K562 (cell line): ENCODE results near the gene NF1. TPM values are rescaled to one million over a fixed set of nuclear protein-coding genes. Genes with fewer than 3 reads are reported as not detected.
A peak's percentile ranks its signal among the peaks of the same experiment; 100 is the strongest.

ENCODE experiments used
- CBX3 ChIP-seq, 2 experiments: IDR thresholded peaks; 1 replicate in 1 of 2; 2 replicates in 1 of 2; pipeline ENCODE4 v1.6.1; 2012; ENCODE audit warnings: inconsistent platforms in 2 of 2, low read length in 2 of 2, borderline replicate concordance in 1 of 2, control low read depth in 1 of 2
- CSDE1 ChIP-seq, 2 experiments: fragments of 450-650 bp; IDR thresholded peaks; 2 replicates each; pipeline ENCODE4 v1.6.1; 2016; ENCODE audit warnings: mild to moderate bottlenecking in 1 of 2
- HDAC1 ChIP-seq, 2 experiments: fragments of 450-650 bp; IDR thresholded peaks; 2 replicates each; pipeline ENCODE4 v1.6.1; 2016 to 2017; ENCODE audit warnings: inconsistent platforms in 1 of 2, mild to moderate bottlenecking in 1 of 2, moderate library complexity in 1 of 2
- HDAC8 ChIP-seq: fragments of 450-650 bp; IDR thresholded peaks from 2 replicates; pipeline ENCODE4 v1.6.1; 2016; ENCODE audit warnings: mild to moderate bottlenecking, missing genetic modification characterization, moderate library complexity, missing compliant biosample characterization
- HMG20B ChIP-seq: fragments of 250-450 bp; sonication (Bioruptor Pico); IDR thresholded peaks from 2 replicates; pipeline ENCODE4 v1.5.0; 2021; ENCODE audit warnings: mild to moderate bottlenecking
- MAFG ChIP-seq: fragments of 450-650 bp; conservative IDR thresholded peaks from 2 replicates; pipeline ENCODE4 v1.6.1; 2016; ENCODE audit warnings: missing genetic modification characterization, missing compliant biosample characterization
- POLR3G ChIP-seq: IDR thresholded peaks from 2 replicates; pipeline ENCODE4 v1.6.1; 2011; ENCODE audit not compliant: insufficient read length, insufficient replicate concordance; ENCODE audit errors: extremely low read depth
- RFX1 ChIP-seq: fragments of 450-650 bp; IDR thresholded peaks from 2 replicates; pipeline ENCODE4 v1.6.1; 2016; ENCODE audit warnings: mild to moderate bottlenecking, moderate library complexity
- RFX5 ChIP-seq: IDR thresholded peaks from 2 replicates; pipeline ENCODE4 v1.6.1; 2011; ENCODE audit warnings: low read depth, mild to moderate bottlenecking, improper control_type of control experiment, low read length
- SMARCB1 ChIP-seq: IDR thresholded peaks from 2 replicates; pipeline ENCODE4 v1.6.1; 2011; ENCODE audit warnings: improper control_type of control experiment, low read depth; ENCODE audit not compliant: insufficient read length
- XRCC3 ChIP-seq: fragments of 450-650 bp; IDR thresholded peaks from 2 replicates; pipeline ENCODE4 v1.6.1; 2017; ENCODE audit warnings: mild to moderate bottlenecking, moderate library complexity
- ZBTB17 ChIP-seq: fragments of 450-650 bp; formaldehyde crosslinking; IDR thresholded peaks from 2 replicates; pipeline ENCODE4 v1.4.0; 2020; ENCODE audit warnings: mild to moderate bottlenecking
- ZNF707 ChIP-seq: fragments of 250-450 bp; sonication (Bioruptor Pico); conservative IDR thresholded peaks from 2 replicates; pipeline ENCODE4 v1.8.0; 2022; ENCODE audit warnings: inconsistent platforms, mild to moderate bottlenecking, moderate library complexity
- ZNF766 ChIP-seq: fragments of 200-800 bp; sonication (Bioruptor generic); conservative IDR thresholded peaks from 2 replicates; pipeline ENCODE4 v1.6.1; 2016; ENCODE audit warnings: missing genetic modification characterization, missing compliant biosample characterization
- ZNF780A ChIP-seq: fragments of 250-450 bp; sonication (Bioruptor Pico); IDR thresholded peaks from 2 replicates; pipeline ENCODE4 v1.5.0; 2021; ENCODE audit warnings: mild to moderate bottlenecking
- polyA plus RNA-seq, 8 experiments: library from polyadenylated mRNA; depleted of rRNA in 4 of 8; stranded (reverse) in 5 of 8; unstranded in 3 of 8; fragments of >200 nt; fragmentation: Nextera tagmentation in 2 of 8; fragmentation: Illumina TruSeq in 1 of 8; extraction: Ambion mirVana in 2 of 8; extraction: Trizol in 1 of 8; gene quantifications; 2 replicates each; pipeline versions ENCODE4 v1.2.1 to v1.2.3, GENCODE V29; 2011 to 2014; ENCODE audit warnings: inconsistent platforms in 1 of 8, missing spikeins in 1 of 8
- total RNA-seq, 7 experiments: library from RNA; depleted of rRNA in 6 of 7; stranded (reverse); fragments of >200 nt in 6 of 7; fragmentation: Illumina TruSeq in 2 of 7; extraction: Trizol in 2 of 7; gene quantifications; 2 replicates each; pipeline versions ENCODE4 v1.2.1 to v1.2.3, GENCODE V29; 2011 to 2021; ENCODE audit warnings: low replicate concordance in 1 of 7
- TF ChIP-seq, protein P1 (sequence below): fragments of 250-450 bp; sonication (Bioruptor Pico); IDR thresholded peaks from 2 replicates; pipeline ENCODE4 v1.9.0; 2021; ENCODE audit warnings: mild to moderate bottlenecking
- TF ChIP-seq, protein P2 (sequence below): fragments of 450-650 bp; IDR thresholded peaks from 2 replicates; pipeline ENCODE4 v1.7.1; 2018; ENCODE audit warnings: mild to moderate bottlenecking, low read depth; ENCODE audit not compliant: partially characterized antibody

The NF1 gene
- total and polyA plus RNA-seq, 9 of the 15 experiments (the other 6 are each of a cell fraction or from before 2014, with no cell fraction given) = 3.4 to 41.9 (median 24.3) TPM

- TF ChIP-seq, protein P1, sequence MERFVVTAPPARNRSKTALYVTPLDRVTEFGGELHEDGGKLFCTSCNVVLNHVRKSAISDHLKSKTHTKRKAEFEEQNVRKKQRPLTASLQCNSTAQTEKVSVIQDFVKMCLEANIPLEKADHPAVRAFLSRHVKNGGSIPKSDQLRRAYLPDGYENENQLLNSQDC = no peak
- TF ChIP-seq ZNF707 = no peak
- TF ChIP-seq CBX3 (IDR thresholded peaks at IDR 0.05; ENCODE audit: borderline replicate concordance in 1 of 2, low read length in 2 of 2) = no peak
- TF ChIP-seq RFX1 = no peak
- TF ChIP-seq, protein P2, sequence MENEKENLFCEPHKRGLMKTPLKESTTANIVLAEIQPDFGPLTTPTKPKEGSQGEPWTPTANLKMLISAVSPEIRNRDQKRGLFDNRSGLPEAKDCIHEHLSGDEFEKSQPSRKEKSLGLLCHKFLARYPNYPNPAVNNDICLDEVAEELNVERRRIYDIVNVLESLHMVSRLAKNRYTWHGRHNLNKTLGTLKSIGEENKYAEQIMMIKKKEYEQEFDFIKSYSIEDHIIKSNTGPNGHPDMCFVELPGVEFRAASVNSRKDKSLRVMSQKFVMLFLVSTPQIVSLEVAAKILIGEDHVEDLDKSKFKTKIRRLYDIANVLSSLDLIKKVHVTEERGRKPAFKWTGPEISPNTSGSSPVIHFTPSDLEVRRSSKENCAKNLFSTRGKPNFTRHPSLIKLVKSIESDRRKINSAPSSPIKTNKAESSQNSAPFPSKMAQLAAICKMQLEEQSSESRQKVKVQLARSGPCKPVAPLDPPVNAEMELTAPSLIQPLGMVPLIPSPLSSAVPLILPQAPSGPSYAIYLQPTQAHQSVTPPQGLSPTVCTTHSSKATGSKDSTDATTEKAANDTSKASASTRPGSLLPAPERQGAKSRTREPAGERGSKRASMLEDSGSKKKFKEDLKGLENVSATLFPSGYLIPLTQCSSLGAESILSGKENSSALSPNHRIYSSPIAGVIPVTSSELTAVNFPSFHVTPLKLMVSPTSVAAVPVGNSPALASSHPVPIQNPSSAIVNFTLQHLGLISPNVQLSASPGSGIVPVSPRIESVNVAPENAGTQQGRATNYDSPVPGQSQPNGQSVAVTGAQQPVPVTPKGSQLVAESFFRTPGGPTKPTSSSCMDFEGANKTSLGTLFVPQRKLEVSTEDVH = no peak
- TF ChIP-seq ZBTB17 (CRISPR knock-in tag) = no peak
- no peak for TF ChIP-seq HMG20B (CRISPR knock-in tag)
- TF ChIP-seq RFX5 = no peak
- no peak for TF ChIP-seq POLR3G
- no peak for TF ChIP-seq SMARCB1
- no peak for TF ChIP-seq CSDE1 (IDR thresholded peaks at IDR 0.05)
- no peak for TF ChIP-seq HDAC8
- TF ChIP-seq MAFG (tag) = peak; percentile 91
- no peak for TF ChIP-seq ZNF780A (CRISPR knock-in tag)
- no peak for TF ChIP-seq XRCC3
- peak; percentile 91 for TF ChIP-seq ZNF766
- TF ChIP-seq HDAC1 (IDR thresholded peaks at IDR 0.05) = no peak; a peak in 1 of 4 replicates
Measured at GRCh38 chr17:31052187-31052889, 42.4 kb upstream of the NF1 start (continued).
